ENCODE measurements around the gene LSG1. TPM values are rescaled to one million over a fixed set of nuclear protein-coding genes. Genes with fewer than 3 reads are reported as not detected.
A peak's percentile ranks its signal among the peaks of the same experiment; 100 is the strongest.

LSG1 gene
- total and polyA plus RNA-seq, 9 of the 15 experiments (the other 6 are each of a cell fraction or from before 2014, with no cell fraction given) = 14.9 to 73.7 (median 46.7) TPM

DNA sequence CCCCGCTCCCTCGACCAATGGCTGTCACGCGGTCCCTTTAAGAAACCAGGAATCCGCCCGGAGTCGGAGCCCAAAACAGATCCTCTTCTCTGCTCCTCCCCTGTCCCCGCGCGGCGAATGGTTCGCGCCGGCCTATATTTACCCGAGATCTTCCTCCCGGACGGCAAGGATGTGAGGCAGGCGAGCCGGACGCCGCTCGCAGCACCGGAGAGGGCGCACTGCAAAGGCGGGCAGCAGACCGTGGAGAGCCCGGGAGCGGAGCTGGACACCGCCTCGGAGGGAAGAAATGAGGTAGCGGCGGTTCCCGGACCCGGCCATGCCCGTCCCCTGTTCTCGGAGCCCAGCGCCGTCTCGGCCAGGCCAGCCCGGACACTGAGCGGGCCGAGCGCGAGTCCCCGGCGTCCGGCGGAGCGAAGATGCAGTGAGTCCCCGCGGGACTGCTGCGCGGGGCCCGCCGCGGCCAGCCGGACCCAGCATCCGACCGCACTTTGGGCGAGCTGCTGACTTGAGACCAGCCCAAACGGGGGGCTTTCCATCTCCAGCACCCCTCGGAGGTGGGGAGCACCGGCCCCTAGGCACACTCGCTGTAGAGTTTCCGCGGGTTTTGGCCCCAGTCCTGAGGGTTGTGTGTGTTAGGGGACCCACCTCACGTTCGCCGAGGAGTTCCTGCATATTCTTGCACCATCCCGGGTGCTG lies 13.9 kb upstream of the LSG1 start, which contains the start of gene FAM43A (continued):
- TF ChIP-seq ZNF12 (CRISPR knock-in tag; IDR thresholded peaks at IDR 0.05) (peak; percentile 76; the same call in 1 of the 2 replicates), NCOA2 (IDR thresholded peaks at IDR 0.05; ENCODE audit: partially characterized antibody in 2 of 2) (no peak), RBBP5 (IDR thresholded peaks at IDR 0.05; ENCODE audit: borderline replicate concordance, insufficient read depth, low read length, poor library complexity, severe bottlenecking) (peak; percentile 59), E2F3 (CRISPR knock-in tag; IDR thresholded peaks at IDR 0.05) (0 out of 2 replicates have a peak, but pooled peaks have one; percentile 40), ELF2 (CRISPR knock-in tag; IDR thresholded peaks at IDR 0.05) (no peak), ARID1B (IDR thresholded peaks at IDR 0.05) (no peak), ZNF699 (CRISPR knock-in tag; IDR thresholded peaks at IDR 0.05; ENCODE audit: insufficient replicate concordance) (no peak), MCM7 (IDR thresholded peaks at IDR 0.05) (no peak), ZNF444 (CRISPR knock-in tag; IDR thresholded peaks at IDR 0.05) (no peak), ZBTB8A (IDR thresholded peaks at IDR 0.05; ENCODE audit: partially characterized antibody) (no peak), NFE2L1 (tag; IDR thresholded peaks at IDR 0.05; ENCODE audit: borderline replicate concordance, low read depth) (no peak), GABPB2 (CRISPR knock-in tag; conservative IDR thresholded peaks at IDR 0.05) (no peak), NFIX (CRISPR knock-in tag; IDR thresholded peaks at IDR 0.05; ENCODE audit: low read depth) (no peak), ZNF589 (CRISPR knock-in tag; IDR thresholded peaks at IDR 0.05; ENCODE audit: low read depth) (no peak), ZKSCAN8 (CRISPR knock-in tag; IDR thresholded peaks at IDR 0.05) (no peak), CCNT2 (IDR thresholded peaks at IDR 0.05; ENCODE audit: borderline replicate concordance, extremely low read depth, insufficient read length, low read depth, low read length) (no peak), FOXJ2 (tag; IDR thresholded peaks at IDR 0.05) (no peak)
- TF ChIP-seq, protein P1, sequence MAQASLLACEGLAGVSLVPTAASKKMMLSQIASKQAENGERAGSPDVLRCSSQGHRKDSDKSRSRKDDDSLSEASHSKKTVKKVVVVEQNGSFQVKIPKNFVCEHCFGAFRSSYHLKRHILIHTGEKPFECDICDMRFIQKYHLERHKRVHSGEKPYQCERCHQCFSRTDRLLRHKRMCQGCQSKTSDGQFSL (CRISPR knock-in tag; IDR thresholded peaks at IDR 0.05) = no peak
- TF ChIP-seq, protein P1 (tag; IDR thresholded peaks at IDR 0.05) = no peak
- TF ChIP-seq, protein P2, sequence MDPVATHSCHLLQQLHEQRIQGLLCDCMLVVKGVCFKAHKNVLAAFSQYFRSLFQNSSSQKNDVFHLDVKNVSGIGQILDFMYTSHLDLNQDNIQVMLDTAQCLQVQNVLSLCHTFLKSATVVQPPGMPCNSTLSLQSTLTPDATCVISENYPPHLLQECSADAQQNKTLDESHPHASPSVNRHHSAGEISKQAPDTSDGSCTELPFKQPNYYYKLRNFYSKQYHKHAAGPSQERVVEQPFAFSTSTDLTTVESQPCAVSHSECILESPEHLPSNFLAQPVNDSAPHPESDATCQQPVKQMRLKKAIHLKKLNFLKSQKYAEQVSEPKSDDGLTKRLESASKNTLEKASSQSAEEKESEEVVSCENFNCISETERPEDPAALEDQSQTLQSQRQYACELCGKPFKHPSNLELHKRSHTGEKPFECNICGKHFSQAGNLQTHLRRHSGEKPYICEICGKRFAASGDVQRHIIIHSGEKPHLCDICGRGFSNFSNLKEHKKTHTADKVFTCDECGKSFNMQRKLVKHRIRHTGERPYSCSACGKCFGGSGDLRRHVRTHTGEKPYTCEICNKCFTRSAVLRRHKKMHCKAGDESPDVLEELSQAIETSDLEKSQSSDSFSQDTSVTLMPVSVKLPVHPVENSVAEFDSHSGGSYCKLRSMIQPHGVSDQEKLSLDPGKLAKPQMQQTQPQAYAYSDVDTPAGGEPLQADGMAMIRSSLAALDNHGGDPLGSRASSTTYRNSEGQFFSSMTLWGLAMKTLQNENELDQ (CRISPR knock-in tag; IDR thresholded peaks at IDR 0.05; ENCODE audit: borderline replicate concordance) = no peak
- TF ChIP-seq, protein P3, sequence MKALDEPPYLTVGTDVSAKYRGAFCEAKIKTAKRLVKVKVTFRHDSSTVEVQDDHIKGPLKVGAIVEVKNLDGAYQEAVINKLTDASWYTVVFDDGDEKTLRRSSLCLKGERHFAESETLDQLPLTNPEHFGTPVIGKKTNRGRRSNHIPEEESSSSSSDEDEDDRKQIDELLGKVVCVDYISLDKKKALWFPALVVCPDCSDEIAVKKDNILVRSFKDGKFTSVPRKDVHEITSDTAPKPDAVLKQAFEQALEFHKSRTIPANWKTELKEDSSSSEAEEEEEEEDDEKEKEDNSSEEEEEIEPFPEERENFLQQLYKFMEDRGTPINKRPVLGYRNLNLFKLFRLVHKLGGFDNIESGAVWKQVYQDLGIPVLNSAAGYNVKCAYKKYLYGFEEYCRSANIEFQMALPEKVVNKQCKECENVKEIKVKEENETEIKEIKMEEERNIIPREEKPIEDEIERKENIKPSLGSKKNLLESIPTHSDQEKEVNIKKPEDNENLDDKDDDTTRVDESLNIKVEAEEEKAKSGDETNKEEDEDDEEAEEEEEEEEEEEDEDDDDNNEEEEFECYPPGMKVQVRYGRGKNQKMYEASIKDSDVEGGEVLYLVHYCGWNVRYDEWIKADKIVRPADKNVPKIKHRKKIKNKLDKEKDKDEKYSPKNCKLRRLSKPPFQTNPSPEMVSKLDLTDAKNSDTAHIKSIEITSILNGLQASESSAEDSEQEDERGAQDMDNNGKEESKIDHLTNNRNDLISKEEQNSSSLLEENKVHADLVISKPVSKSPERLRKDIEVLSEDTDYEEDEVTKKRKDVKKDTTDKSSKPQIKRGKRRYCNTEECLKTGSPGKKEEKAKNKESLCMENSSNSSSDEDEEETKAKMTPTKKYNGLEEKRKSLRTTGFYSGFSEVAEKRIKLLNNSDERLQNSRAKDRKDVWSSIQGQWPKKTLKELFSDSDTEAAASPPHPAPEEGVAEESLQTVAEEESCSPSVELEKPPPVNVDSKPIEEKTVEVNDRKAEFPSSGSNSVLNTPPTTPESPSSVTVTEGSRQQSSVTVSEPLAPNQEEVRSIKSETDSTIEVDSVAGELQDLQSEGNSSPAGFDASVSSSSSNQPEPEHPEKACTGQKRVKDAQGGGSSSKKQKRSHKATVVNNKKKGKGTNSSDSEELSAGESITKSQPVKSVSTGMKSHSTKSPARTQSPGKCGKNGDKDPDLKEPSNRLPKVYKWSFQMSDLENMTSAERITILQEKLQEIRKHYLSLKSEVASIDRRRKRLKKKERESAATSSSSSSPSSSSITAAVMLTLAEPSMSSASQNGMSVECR (CRISPR knock-in tag; IDR thresholded peaks at IDR 0.05) = no peak

Data from K562 (cell line).